ENCODE measurements around the gene ALG12. TPM values are rescaled to one million over a fixed set of nuclear protein-coding genes. Genes with fewer than 3 reads are reported as not detected.

Gene ALG12
- polyA plus RNA-seq, 1 of the 3 experiments (the other 2 are of a cell fraction) = 9.9 TPM

- Histone ChIP-seq H3K9me2 (no peaks in the 10 kb centered on the region), H3K4me3 (ENCODE audit: low read depth in 2 of 2, low read length in 1 of 2) (no peak overlapping the region), H3K9me3 (no peaks in the 10 kb centered on the region; the same call in 1 of the 2 replicates), H3K27me3 (ENCODE audit: insufficient read depth) (no peaks in the 10 kb centered on the region), H3K36me3 (replicated peaks in 1 of 2; ENCODE audit: control insufficient read depth in 1 of 2, insufficient read depth in 2 of 2, low read length in 1 of 2) (peaks cover 27 to 40% of the 10 kb centered on the region in 2 experiments), H3K27ac (ENCODE audit: low read depth in 2 of 2, low read length in 1 of 2) (no peak overlapping the region), H3F3A (replicated peaks; ENCODE audit: insufficient read depth) (no peaks in the 10 kb centered on the region), H3K4me2 (no peak overlapping the region), H2AFZ (ENCODE audit: low read depth) (no peak overlapping the region), H3K9ac (no peak overlapping the region), H3K79me2 (ENCODE audit: insufficient read depth) (peaks cover 31% of the 10 kb centered on the region), H4K20me1 (ENCODE audit: insufficient read depth) (0 out of 2 replicates have a peak, but pooled peaks cover 2% of the 10 kb centered on the region), H3K4me1 (ENCODE audit: control insufficient read depth in 1 of 2, insufficient read depth in 2 of 2, low read depth in 1 of 2, low read length in 1 of 2) (no peaks in the 10 kb centered on the region)
- DNase-seq = no peak
- CTCF ChIA-PET = interaction anchor here (1.1 to 1.2 kb wide), 2 partner anchors 12 to 37 kb away, joined by 3 to 4 read pairs; no protein-coding TSS in a partner anchor
- POLR2A ChIA-PET = no interaction called here
- 71% methylated on average over 4 of the region's 4 CpGs for WGBS (ENCODE audit: low lambda C conversion rate)
- TF ChIP-seq GABPA (IDR thresholded peaks at IDR 0.05; ENCODE audit: low read depth) (no peak), NRF1 (IDR thresholded peaks at IDR 0.05; ENCODE audit: low read depth, low read length) (no peak), IRF3 (IDR thresholded peaks at IDR 0.05; ENCODE audit: low read depth, low read length) (no peak), TEAD4 (IDR thresholded peaks at IDR 0.05; ENCODE audit: borderline replicate concordance, insufficient read depth) (no peak), RFX5 (IDR thresholded peaks at IDR 0.05; ENCODE audit: low read length) (no peak), JUND (IDR thresholded peaks at IDR 0.05) (no peak), FOXJ3 (CRISPR knock-in tag; IDR thresholded peaks at IDR 0.05) (no peak), RXRA (IDR thresholded peaks at IDR 0.05; ENCODE audit: borderline replicate concordance, low read depth) (no peak), EZH2phosphoT487 (IDR thresholded peaks at IDR 0.05; ENCODE audit: borderline replicate concordance, low read depth) (no peak), REST (IDR thresholded peaks at IDR 0.05; ENCODE audit: low read depth, low read length) (no peak), POLR2AphosphoS5 (IDR thresholded peaks at IDR 0.05; ENCODE audit: low read depth, low read length) (no peak), MEF2A (IDR thresholded peaks at IDR 0.05; ENCODE audit: borderline replicate concordance, low read depth) (no peak), TCF12 (IDR thresholded peaks at IDR 0.05) (no peak), FOXM1 (IDR thresholded peaks at IDR 0.05; ENCODE audit: low read depth) (no peak), USF2 (IDR thresholded peaks at IDR 0.05; ENCODE audit: borderline replicate concordance, low read depth, low read length) (no peak), RAD21 (IDR thresholded peaks at IDR 0.05; ENCODE audit: low read length) (no peak)
Observed at GRCh38 chr22:49893025-49893424, 25.2 kb downstream of the ALG12 start.
